ENCODE data around the gene RYR2.

DNA sequence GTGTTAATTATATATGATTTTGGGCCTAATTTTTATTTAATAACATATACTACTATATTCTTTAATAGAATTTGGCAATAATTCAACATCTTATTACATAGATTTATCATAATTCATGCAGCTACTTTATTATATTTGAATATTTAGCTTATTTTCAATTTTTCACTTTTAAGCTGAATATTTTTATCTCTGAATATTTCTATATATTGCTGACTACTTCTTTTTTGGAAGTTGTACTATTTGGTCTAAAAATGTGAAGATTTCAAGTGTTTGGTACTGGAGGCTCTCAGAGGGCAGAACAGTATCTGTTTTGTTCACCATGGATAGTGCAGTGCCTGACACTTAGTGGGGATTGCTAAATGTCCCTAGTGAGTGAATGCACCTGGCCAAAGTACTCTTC is 389.5 kb downstream of the RYR2 start:
- TF ChIP-seq SP2 (IDR thresholded peaks at IDR 0.05; ENCODE audit: low read length), result no peak
- TF ChIP-seq, protein P1, sequence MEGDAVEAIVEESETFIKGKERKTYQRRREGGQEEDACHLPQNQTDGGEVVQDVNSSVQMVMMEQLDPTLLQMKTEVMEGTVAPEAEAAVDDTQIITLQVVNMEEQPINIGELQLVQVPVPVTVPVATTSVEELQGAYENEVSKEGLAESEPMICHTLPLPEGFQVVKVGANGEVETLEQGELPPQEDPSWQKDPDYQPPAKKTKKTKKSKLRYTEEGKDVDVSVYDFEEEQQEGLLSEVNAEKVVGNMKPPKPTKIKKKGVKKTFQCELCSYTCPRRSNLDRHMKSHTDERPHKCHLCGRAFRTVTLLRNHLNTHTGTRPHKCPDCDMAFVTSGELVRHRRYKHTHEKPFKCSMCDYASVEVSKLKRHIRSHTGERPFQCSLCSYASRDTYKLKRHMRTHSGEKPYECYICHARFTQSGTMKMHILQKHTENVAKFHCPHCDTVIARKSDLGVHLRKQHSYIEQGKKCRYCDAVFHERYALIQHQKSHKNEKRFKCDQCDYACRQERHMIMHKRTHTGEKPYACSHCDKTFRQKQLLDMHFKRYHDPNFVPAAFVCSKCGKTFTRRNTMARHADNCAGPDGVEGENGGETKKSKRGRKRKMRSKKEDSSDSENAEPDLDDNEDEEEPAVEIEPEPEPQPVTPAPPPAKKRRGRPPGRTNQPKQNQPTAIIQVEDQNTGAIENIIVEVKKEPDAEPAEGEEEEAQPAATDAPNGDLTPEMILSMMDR (IDR thresholded peaks at IDR 0.05; ENCODE audit: control extremely low read depth in 1 of 3, insufficient read depth in 1 of 3, low read depth in 1 of 3, low read length in 3 of 3), result no peak
- no peak for TF ChIP-seq POLR2AphosphoS5 (IDR thresholded peaks at IDR 0.05; ENCODE audit: low read depth, low read length)
- TF ChIP-seq POLR2A (IDR thresholded peaks at IDR 0.05; ENCODE audit: control extremely low read depth in 1 of 2, low read depth in 2 of 2, low read length in 2 of 2), result no peak
- TF ChIP-seq YY1 (IDR thresholded peaks at IDR 0.05; ENCODE audit: low read depth, low read length), result no peak
- no peak for TF ChIP-seq NRF1 (IDR thresholded peaks at IDR 0.05; ENCODE audit: low read depth, low read length)
- no peak for TF ChIP-seq CHD2 (IDR thresholded peaks at IDR 0.05; ENCODE audit: low read length)
- TF ChIP-seq TAF1 (IDR thresholded peaks at IDR 0.05; ENCODE audit: low read depth, low read length), result no peak
- TF ChIP-seq KDM1A (IDR thresholded peaks at IDR 0.05; ENCODE audit: borderline replicate concordance, low read length), result no peak
